Right atrium auricular region (tissue), 2 donors: ENCODE data around the gene MYO5B. TPM values are rescaled to one million over a fixed set of nuclear protein-coding genes. Genes with fewer than 3 reads are reported as not detected.
A peak's percentile ranks its signal among the peaks of the same experiment; 100 is the strongest.
"Not testable (repeated sequence)": the region's sequence is repeated elsewhere in the genome, so short reads cannot be mapped to it uniquely, and the experiment has no call there.

Source experiments
- DNase-seq: peaks from one replicate; pipeline ENCODE4 v3.0.0-alpha.2; 2019; ENCODE audit warnings: low spot score
- H3K27ac ChIP-seq, 2 donors: fragments of 200-600 bp; sonication (generic); 1 replicate in 1 of 2; 2 replicates in 1 of 2; pipeline ENCODE4 v1.5.1; 2016 to 2019
- H3K27me3 ChIP-seq, 2 donors: fragments of 200-600 bp; sonication (generic); one replicate each; pipeline versions ENCODE4 v1.5.1 to v1.6.0; 2017 to 2019
- H3K36me3 ChIP-seq: fragments of 200-600 bp; sonication (generic); one replicate; pipeline ENCODE4 v1.5.1; 2016
- H3K4me1 ChIP-seq, 2 donors: fragments of 200-600 bp; sonication (generic); one replicate each; pipeline versions ENCODE4 v1.5.1 to v1.6.0; 2017 to 2019
- H3K4me3 ChIP-seq, 2 donors: fragments of 200-600 bp; sonication (generic); 1 replicate in 1 of 2; 2 replicates in 1 of 2; pipeline ENCODE4 v1.5.1; 2017 to 2019; ENCODE audit warnings: mild to moderate bottlenecking in 1 of 2, moderate library complexity in 1 of 2
- H3K9me3 ChIP-seq, 2 donors: fragments of 200-600 bp; sonication (generic); one replicate each; pipeline ENCODE4 v1.5.1; 2019
- CTCF ChIP-seq, 2 donors: fragments of 200-600 bp; sonication (generic); IDR thresholded peaks; one replicate each; pipeline ENCODE4 v1.5.1; 2019; ENCODE audit warnings: antibody characterized with exemption in 2 of 2
- total RNA-seq, 2 donors: library from RNA; depleted of rRNA; stranded (reverse); fragments of >200 nt; gene quantifications; one replicate each; pipeline ENCODE4 v1.1.0, GENCODE V29; 2016

MYO5B gene
- 10 to 100 TPM in 1 of 2 donors, 1 to 10 TPM in 1; 7.7 to 10.2 TPM for total RNA-seq

- Histone ChIP-seq H3K27me3 (peaks cover 3 to 6% of the 10 kb centered on the region in 2 donors), H3K4me1 (peaks cover 0 to 15% of the 10 kb centered on the region in 2 donors), H3K36me3 (no peaks in the 10 kb centered on the region), H3K4me3 (peak within 1 kb of the TSS; percentile 54 to 61), H3K9me3 (no peaks in the 10 kb centered on the region), H3K27ac (no peak within 1 kb of the TSS)
- DNase-seq: no peak
- TF ChIP-seq CTCF (IDR thresholded peaks at IDR 0.05): peak; percentile 16 to 49
These were observed at the start of gene MYO5B for GRCh38 chr18:50194631-50195532. TSS of gene MYO5B (minus strand) at chr18:50195147. CDS start at chr18:50194793, 354 bp downstream.

GRCh38 chr18:50241768-50242167 lies 46.8 kb upstream of the MYO5B start:
- H3K4me1 ChIP-seq, H3K36me3 ChIP-seq, DNase-seq, H3K27ac ChIP-seq, H3K27me3 ChIP-seq, H3K4me3 ChIP-seq: not testable (repeated sequence)
- H3K9me3 ChIP-seq: peaks cover 0 to 12% of the 10 kb centered on the region in 2 donors

GRCh38 chr18:50240080-50240563 lies 45.2 kb upstream of the MYO5B start:
- Histone ChIP-seq H3K4me1 (no peaks in the 10 kb centered on the region), H3K36me3 (no peaks in the 10 kb centered on the region), H3K4me3 (no peak overlapping the region), H3K27ac (no peak overlapping the region), H3K27me3 (no peaks in the 10 kb centered on the region), H3K9me3 (peaks cover 0 to 12% of the 10 kb centered on the region in 2 donors)
- TF ChIP-seq CTCF (IDR thresholded peaks at IDR 0.05): no peak
- DNase-seq: no peak

- no peak for TF ChIP-seq CTCF (IDR thresholded peaks at IDR 0.05)
- no peaks in the 10 kb centered on the region for H3K9me3 ChIP-seq
- H3K4me1 ChIP-seq: no peaks in the 10 kb centered on the region
- no peak for DNase-seq
- H3K27ac ChIP-seq: no peak overlapping the region
- no peak overlapping the region for H3K4me3 ChIP-seq
- no peaks in the 10 kb centered on the region for H3K27me3 ChIP-seq
- H3K36me3 ChIP-seq: no peaks in the 10 kb centered on the region
These were observed 37.5 kb upstream of the MYO5B start for GRCh38 chr18:50232419-50232818.

GRCh38 chr18:50231621-50232020 lies 36.7 kb upstream of the MYO5B start:
- no peak for TF ChIP-seq CTCF (IDR thresholded peaks at IDR 0.05)
- Histone ChIP-seq H3K4me1 (no peaks in the 10 kb centered on the region), H3K27me3 (no peaks in the 10 kb centered on the region), H3K9me3 (no peaks in the 10 kb centered on the region), H3K36me3 (no peaks in the 10 kb centered on the region), H3K4me3 (no peak overlapping the region), H3K27ac (no peak overlapping the region)
- DNase-seq: no peak

GRCh38 chr18:50220249-50220648 lies 25.3 kb upstream of the MYO5B start:
- not testable (repeated sequence) for H3K27ac ChIP-seq, H3K4me1 ChIP-seq, H3K27me3 ChIP-seq, DNase-seq, H3K4me3 ChIP-seq, H3K36me3 ChIP-seq
- H3K9me3 ChIP-seq: peaks cover 0 to 14% of the 10 kb centered on the region in 2 donors
